Stomach (tissue), 4 donors: ENCODE measurements around the gene CABP2.

Source experiments
- CTCF ChIP-seq, 7 experiments: fragments of 450-650 bp in 4 of 7; fragments of 200-600 bp in 3 of 7; sonication (generic) in 3 of 7; IDR thresholded peaks; one replicate each; pipeline ENCODE4 v1.5.1; 2016 to 2019; ENCODE audit warnings: antibody characterized with exemption in 7 of 7, control low read depth in 2 of 7, mild to moderate bottlenecking in 1 of 7
- POLR2A ChIP-seq, 4 donors: fragments of 450-650 bp; IDR thresholded peaks; one replicate each; pipeline ENCODE4 v1.6.1; 2016; ENCODE audit warnings: antibody characterized with exemption in 4 of 4, control low read depth in 2 of 4, mild to moderate bottlenecking in 1 of 4, moderate library complexity in 1 of 4

DNA sequence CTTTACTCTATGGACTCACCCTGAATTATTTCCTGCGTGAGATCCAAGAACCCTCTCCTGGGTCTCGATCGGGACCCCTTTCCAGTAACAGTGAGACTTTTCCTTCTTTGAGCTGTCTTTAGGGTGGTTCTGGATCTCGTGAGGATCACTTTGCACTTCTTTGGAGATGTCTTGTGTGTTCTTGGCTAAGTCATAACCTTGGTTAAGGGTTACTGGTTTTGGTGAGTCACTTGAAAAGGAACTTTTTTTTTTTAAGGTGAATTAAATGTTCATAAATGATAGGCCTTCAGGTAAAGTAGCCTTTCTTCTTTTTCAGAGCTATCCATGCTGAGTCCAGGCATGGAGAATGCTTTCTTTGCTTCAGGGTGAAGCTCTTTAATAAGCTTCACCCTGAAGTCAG, 41.0 kb upstream of the CABP2 start:
- TF ChIP-seq POLR2A (IDR thresholded peaks at IDR 0.05), result no peak
- no peak for TF ChIP-seq CTCF (IDR thresholded peaks at IDR 0.05)
